Uterus (tissue), 2 donors: ENCODE results near the gene SSX4B.
"Not testable (repeated sequence)": the region's sequence is repeated elsewhere in the genome, so short reads cannot be mapped to it uniquely, and the experiment has no call there.

Source experiments
- POLR2A ChIP-seq, 2 donors: fragments of 450-650 bp; IDR thresholded peaks; one replicate each; pipeline ENCODE4 v1.6.1; 2016; ENCODE audit warnings: antibody characterized with exemption in 2 of 2, mild to moderate bottlenecking in 1 of 2, moderate library complexity in 1 of 2
- TF ChIP-seq, protein P1 (sequence below), 4 experiments: fragments of 200-600 bp in 2 of 4; fragments of 450-650 bp in 2 of 4; sonication (generic) in 2 of 4; IDR thresholded peaks; one replicate each; pipeline ENCODE4 v1.5.1; 2016 to 2019; ENCODE audit warnings: antibody characterized with exemption in 4 of 4, mild to moderate bottlenecking in 2 of 4, moderate library complexity in 1 of 4

GRCh38 chrX:48370408-48370807 lies 41.4 kb downstream of the SSX4B start:
- TF ChIP-seq, protein P1, sequence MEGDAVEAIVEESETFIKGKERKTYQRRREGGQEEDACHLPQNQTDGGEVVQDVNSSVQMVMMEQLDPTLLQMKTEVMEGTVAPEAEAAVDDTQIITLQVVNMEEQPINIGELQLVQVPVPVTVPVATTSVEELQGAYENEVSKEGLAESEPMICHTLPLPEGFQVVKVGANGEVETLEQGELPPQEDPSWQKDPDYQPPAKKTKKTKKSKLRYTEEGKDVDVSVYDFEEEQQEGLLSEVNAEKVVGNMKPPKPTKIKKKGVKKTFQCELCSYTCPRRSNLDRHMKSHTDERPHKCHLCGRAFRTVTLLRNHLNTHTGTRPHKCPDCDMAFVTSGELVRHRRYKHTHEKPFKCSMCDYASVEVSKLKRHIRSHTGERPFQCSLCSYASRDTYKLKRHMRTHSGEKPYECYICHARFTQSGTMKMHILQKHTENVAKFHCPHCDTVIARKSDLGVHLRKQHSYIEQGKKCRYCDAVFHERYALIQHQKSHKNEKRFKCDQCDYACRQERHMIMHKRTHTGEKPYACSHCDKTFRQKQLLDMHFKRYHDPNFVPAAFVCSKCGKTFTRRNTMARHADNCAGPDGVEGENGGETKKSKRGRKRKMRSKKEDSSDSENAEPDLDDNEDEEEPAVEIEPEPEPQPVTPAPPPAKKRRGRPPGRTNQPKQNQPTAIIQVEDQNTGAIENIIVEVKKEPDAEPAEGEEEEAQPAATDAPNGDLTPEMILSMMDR (IDR thresholded peaks at IDR 0.05), result not testable (repeated sequence)
- not testable (repeated sequence) for TF ChIP-seq POLR2A (IDR thresholded peaks at IDR 0.05)
